Activated CD4-positive, alpha-beta T cell treated with anti-CD3 and anti-CD28 coated beads for 48 hours (primary cell): ENCODE results near the gene PRXL2A.
"Not testable (repeated sequence)": the region's sequence is repeated elsewhere in the genome, so short reads cannot be mapped to it uniquely, and the experiment has no call there.

Source experiments
- DNase-seq: peaks from one replicate; pipeline ENCODE4 v3.0.0-alpha.2; 2020

The PRXL2A gene

GRCh38 chr10:80477813-80478212, 69.5 kb downstream of the PRXL2A start:
- no peak for DNase-seq

GRCh38 chr10:80480373-80480772, 72.0 kb downstream of the PRXL2A start:
- DNase-seq, result not testable (repeated sequence)

GRCh38 chr10:80480852-80481251, 72.5 kb downstream of the PRXL2A start:
- DNase-seq, result no peak

GRCh38 chr10:80484243-80484642, 75.9 kb downstream of the PRXL2A start:
- DNase-seq, result no peak

- DNase-seq, result no peak
Observed at GRCh38 chr10:80484676-80485075, 76.3 kb downstream of the PRXL2A start.

- no peak for DNase-seq
Observed at GRCh38 chr10:80485076-80485945, 77.0 kb downstream of the PRXL2A start.

- peak; percentile 55 for DNase-seq
Observed at GRCh38 chr10:80485946-80486764, 77.8 kb downstream of the PRXL2A start.
